SK-N-SH (cell line): ENCODE data around the gene MMAB. TPM values are rescaled to one million over a fixed set of nuclear protein-coding genes. Genes with fewer than 3 reads are reported as not detected.

Experiments
- CTCF ChIA-PET: fragments of 300-600, 350-600 bp; formaldehyde crosslinking; extraction: SDS; loops from one replicate; lab custom pipeline; 2021; lab: Yijun Ruan, JAX
- POLR2A ChIA-PET: fragments of 350-600 bp; sonication (Branson Sonifier 250); formaldehyde crosslinking; extraction: SDS; loops from one replicate; lab custom pipeline; 2020; ENCODE audit warnings: antibody characterized with exemption, inconsistent platforms; lab: Yijun Ruan, JAX
- DNase-seq: peaks from one replicate; pipeline ENCODE4 v3.0.0; 2012
- H2AFZ ChIP-seq: fragments of 200-600 bp; sonication (generic); 2 replicates; pipeline ENCODE4 v1.8.1; 2016; ENCODE audit warnings: antibody characterized with exemption, mild to moderate bottlenecking, low read depth
- H3F3A ChIP-seq: fragments of 200-600 bp; sonication (generic); replicated peaks from 2 replicates; pipeline ENCODE3; 2016; ENCODE audit warnings: antibody characterized with exemption, mild to moderate bottlenecking; ENCODE audit not compliant: insufficient read depth
- H3K27ac ChIP-seq, 2 experiments: fragments of 200-500 bp in 1 of 2; fragments of 200-600 bp in 1 of 2; sonication (Bioruptor generic) in 1 of 2; sonication (generic), shearing (Covaris generic) in 1 of 2; 2 replicates each; pipeline versions ENCODE4 v1.5.1 to v1.6.1; 2014 to 2016; ENCODE audit warnings: low read depth in 2 of 2, inconsistent platforms in 1 of 2, low read length in 1 of 2, mild to moderate bottlenecking in 1 of 2, mixed read lengths in 1 of 2
- H3K27me3 ChIP-seq: fragments of 200-600 bp; sonication (generic), shearing (Covaris generic); 2 replicates; pipeline ENCODE4 v1.6.1; 2016; ENCODE audit warnings: mixed run types; ENCODE audit not compliant: insufficient read depth
- H3K36me3 ChIP-seq, 2 experiments: fragments of 200-500 bp in 1 of 2; fragments of 200-600 bp in 1 of 2; sonication (Bioruptor generic) in 1 of 2; sonication (generic) in 1 of 2; replicated peaks in 1 of 2; 2 replicates each; pipeline versions ENCODE3 to v1.5.1; 2014 to 2016; ENCODE audit warnings: low read length in 1 of 2, mild to moderate bottlenecking in 1 of 2; ENCODE audit not compliant: insufficient read depth in 2 of 2, control insufficient read depth in 1 of 2
- H3K4me1 ChIP-seq, 2 experiments: fragments of 200-500 bp in 1 of 2; fragments of 200-600 bp in 1 of 2; sonication (Bioruptor generic) in 1 of 2; sonication (generic), shearing (Covaris generic) in 1 of 2; 2 replicates each; pipeline versions ENCODE4 v1.5.1 to v1.6.1; 2014 to 2016; ENCODE audit warnings: low read depth in 1 of 2, low read length in 1 of 2, mixed run types in 1 of 2; ENCODE audit not compliant: insufficient read depth in 2 of 2, control insufficient read depth in 1 of 2
- H3K4me2 ChIP-seq: fragments of 200-600 bp; sonication (generic), shearing (Covaris generic); 2 replicates; pipeline ENCODE4 v1.6.1; 2017; ENCODE audit warnings: mixed run types
- H3K4me3 ChIP-seq, 2 experiments: fragments of 200-500 bp in 1 of 2; fragments of 200-600 bp in 1 of 2; sonication (Bioruptor generic) in 1 of 2; sonication (generic), shearing (Covaris generic) in 1 of 2; 2 replicates each; pipeline versions ENCODE4 v1.5.1 to v1.8.1; 2014 to 2016; ENCODE audit warnings: low read depth in 2 of 2, inconsistent platforms in 1 of 2, low read length in 1 of 2, mild to moderate bottlenecking in 1 of 2, mixed read lengths in 1 of 2, moderate library complexity in 1 of 2
- H3K79me2 ChIP-seq: fragments of 200-600 bp; sonication (generic); 2 replicates; pipeline ENCODE4 v1.8.1; 2017; ENCODE audit warnings: mild to moderate bottlenecking; ENCODE audit not compliant: insufficient read depth
- H3K9ac ChIP-seq: fragments of 200-600 bp; sonication (generic); 2 replicates; pipeline ENCODE4 v1.6.1; 2017; ENCODE audit warnings: mixed run types
- H3K9me2 ChIP-seq: fragments of 200-600 bp; sonication (generic); 2 replicates; pipeline ENCODE4 v1.6.1; 2017; ENCODE audit warnings: mixed run types
- H3K9me3 ChIP-seq: fragments of 200-600 bp; sonication (generic); 2 replicates; pipeline ENCODE4 v1.6.1; 2017; ENCODE audit warnings: mixed run types, mild to moderate bottlenecking, moderate library complexity
- H4K20me1 ChIP-seq: fragments of 200-600 bp; sonication (generic); 2 replicates; pipeline ENCODE4 v1.6.1; 2017; ENCODE audit warnings: mild to moderate bottlenecking, mixed run types; ENCODE audit not compliant: insufficient read depth
- EP300 ChIP-seq, 2 experiments: IDR thresholded peaks; 2 replicates each; pipeline versions ENCODE4 v1.4.0 to v1.6.1; 2012; ENCODE audit warnings: borderline replicate concordance in 1 of 2, low read depth in 1 of 2, low read length in 1 of 2
- FOXJ3 ChIP-seq: sonication (generic); formaldehyde crosslinking; IDR thresholded peaks from 2 replicates; pipeline ENCODE4 v1.5.1; 2020; ENCODE audit warnings: mild to moderate bottlenecking, missing genetic modification reagents
- FOXM1 ChIP-seq: IDR thresholded peaks from 2 replicates; pipeline ENCODE4 v1.4.0; 2012; ENCODE audit warnings: low read depth, mild to moderate bottlenecking
- IRF3 ChIP-seq: fragments of 150-350 bp; IDR thresholded peaks from 2 replicates; pipeline ENCODE4 v1.6.1; 2016; ENCODE audit warnings: mild to moderate bottlenecking, low read depth, low read length
- MEF2A ChIP-seq: IDR thresholded peaks from 2 replicates; pipeline ENCODE4 v1.4.0; 2012; ENCODE audit warnings: low read depth, borderline replicate concordance
- NFIC ChIP-seq: IDR thresholded peaks from 2 replicates; pipeline ENCODE4 v1.4.0; 2012; ENCODE audit warnings: borderline replicate concordance
- RAD21 ChIP-seq: IDR thresholded peaks from 2 replicates; pipeline ENCODE4 v1.6.1; 2012; ENCODE audit warnings: mild to moderate bottlenecking, low read length
- RXRA ChIP-seq: IDR thresholded peaks from 2 replicates; pipeline ENCODE4 v1.4.0; 2012; ENCODE audit warnings: low read depth, mild to moderate bottlenecking, borderline replicate concordance
- SIN3A ChIP-seq: IDR thresholded peaks from 2 replicates; pipeline ENCODE4 v1.6.1; 2012; ENCODE audit warnings: low read depth, mild to moderate bottlenecking, low read length, moderate library complexity, borderline replicate concordance
- SMC3 ChIP-seq: IDR thresholded peaks from 2 replicates; pipeline ENCODE4 v1.6.1; 2012; ENCODE audit warnings: low read depth, low read length, improper control_type of control experiment
- TAF1 ChIP-seq: IDR thresholded peaks from 2 replicates; pipeline ENCODE4 v1.6.1; 2012; ENCODE audit warnings: low read depth, mild to moderate bottlenecking, low read length, moderate library complexity, borderline replicate concordance
- TCF12 ChIP-seq: IDR thresholded peaks from 2 replicates; pipeline ENCODE4 v1.4.0; 2012
- TEAD4 ChIP-seq: IDR thresholded peaks from 2 replicates; pipeline ENCODE4 v1.4.0; 2012; ENCODE audit warnings: mild to moderate bottlenecking, borderline replicate concordance; ENCODE audit not compliant: insufficient read depth
- WGBS: methylation state at CpG from one replicate; pipeline ENCODE4 v1.1.6; 2017; ENCODE audit warnings: low lambda C conversion rate; 5-methylcytosine and 5-hydroxymethylcytosine counted together
- polyA plus RNA-seq, 3 experiments: library from polyadenylated mRNA; depleted of rRNA; stranded (reverse); fragments of >200 nt; gene quantifications; 2 replicates each; pipeline ENCODE4 v1.2.3, GENCODE V29; 2012
- TF ChIP-seq, protein P1 (sequence below): IDR thresholded peaks from 2 replicates; pipeline ENCODE4 v1.4.0; 2012; ENCODE audit warnings: low read depth
- TF ChIP-seq, protein P2 (sequence below): IDR thresholded peaks from 2 replicates; pipeline ENCODE4; 2012
- TF ChIP-seq, protein P3 (sequence below): fragments of 200-600 bp; sonication (generic); IDR thresholded peaks from 2 replicates; pipeline ENCODE4 v1.6.1; 2017; ENCODE audit warnings: antibody characterized with exemption, mild to moderate bottlenecking, moderate library complexity

The MMAB gene
- polyA plus RNA-seq, 1 of the 3 experiments (the other 2 are of a cell fraction) = 15.9 TPM

GRCh38 chr12:109594556-109595317, 21.4 kb upstream of the MMAB start:
- Histone ChIP-seq H3F3A (peaks cover 3% of the 10 kb centered on the region), H3K36me3 (no peaks in the 10 kb centered on the region), H3K9ac (no peak overlapping the region), H2AFZ (no peak overlapping the region), H3K9me3 (no peaks in the 10 kb centered on the region), H4K20me1 (no peaks in the 10 kb centered on the region), H3K27me3 (no peaks in the 10 kb centered on the region), H3K4me1 (peaks cover 0 to 56% of the 10 kb centered on the region in 2 experiments; a peak in 2 of 4 replicates), H3K4me2 (no peak overlapping the region), H3K27ac (no peak overlapping the region), H3K4me3 (no peak overlapping the region), H3K79me2 (no peaks in the 10 kb centered on the region), H3K9me2 (no peaks in the 10 kb centered on the region)
- ChIA-PET POLR2A (interaction anchor here (0.6 to 1.5 kb wide), 3 partner anchors 35 to 125 kb away, joined by 3 to 5 read pairs (median 4); no protein-coding TSS in a partner anchor), CTCF (interaction anchor here (0.9 to 14.2 kb wide), 8 partner anchors 8 to 166 kb away, joined by 3 to 175 read pairs (median 3); partner anchors contain the start of gene FAM222A)
- 80% methylated on average over 8 of the region's 15 CpGs for WGBS
- TF ChIP-seq RXRA (no peak), FOXM1 (no peak), TEAD4 (no peak), SMC3 (no peak), NFIC (no peak)
- TF ChIP-seq, protein P1, sequence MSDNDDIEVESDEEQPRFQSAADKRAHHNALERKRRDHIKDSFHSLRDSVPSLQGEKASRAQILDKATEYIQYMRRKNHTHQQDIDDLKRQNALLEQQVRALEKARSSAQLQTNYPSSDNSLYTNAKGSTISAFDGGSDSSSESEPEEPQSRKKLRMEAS = no peak
- TF ChIP-seq, protein P2, sequence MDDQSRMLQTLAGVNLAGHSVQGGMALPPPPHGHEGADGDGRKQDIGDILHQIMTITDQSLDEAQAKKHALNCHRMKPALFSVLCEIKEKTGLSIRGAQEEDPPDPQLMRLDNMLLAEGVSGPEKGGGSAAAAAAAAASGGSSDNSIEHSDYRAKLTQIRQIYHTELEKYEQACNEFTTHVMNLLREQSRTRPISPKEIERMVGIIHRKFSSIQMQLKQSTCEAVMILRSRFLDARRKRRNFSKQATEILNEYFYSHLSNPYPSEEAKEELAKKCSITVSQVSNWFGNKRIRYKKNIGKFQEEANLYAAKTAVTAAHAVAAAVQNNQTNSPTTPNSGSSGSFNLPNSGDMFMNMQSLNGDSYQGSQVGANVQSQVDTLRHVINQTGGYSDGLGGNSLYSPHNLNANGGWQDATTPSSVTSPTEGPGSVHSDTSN = no peak
- no peak for DNase-seq

DNA sequence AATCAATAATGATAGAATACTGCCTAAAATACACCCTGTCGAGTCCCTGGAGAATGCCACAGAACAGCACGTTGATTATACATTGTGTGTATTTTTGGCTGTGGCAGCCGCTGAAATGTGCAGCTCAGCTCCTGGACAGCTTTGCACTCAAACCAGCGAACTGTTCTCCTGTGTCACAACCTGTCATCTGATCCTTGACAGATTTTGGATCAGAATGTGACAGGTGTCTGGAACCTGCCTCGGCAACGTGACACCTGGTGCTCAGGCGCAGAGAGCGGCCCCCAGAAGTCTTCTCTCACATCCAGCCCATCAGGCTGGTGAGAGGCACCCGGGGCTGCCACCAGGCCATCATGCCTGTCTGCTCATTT, 19.6 kb upstream of the MMAB start:
- H3K4me3 ChIP-seq = no peak overlapping the region
- H3K9me2 ChIP-seq = no peaks in the 10 kb centered on the region
- no peak overlapping the region for H3K27ac ChIP-seq
- no peak overlapping the region for H3K4me2 ChIP-seq
- 99% methylated on average over 7 of the region's 9 CpGs for WGBS
- peaks cover 3% of the 10 kb centered on the region for H3F3A ChIP-seq
- DNase-seq = no peak
- no peak overlapping the region for H3K9ac ChIP-seq
- H3K27me3 ChIP-seq = no peaks in the 10 kb centered on the region
- H4K20me1 ChIP-seq = no peaks in the 10 kb centered on the region
- H2AFZ ChIP-seq = no peak overlapping the region
- H3K36me3 ChIP-seq = peaks cover 0 to 3% of the 10 kb centered on the region in 2 experiments
- ChIA-PET CTCF (interaction anchor here (0.7 to 14.2 kb wide), 7 partner anchors 19 to 253 kb away, joined by 3 to 175 read pairs (median 5); partner anchors contain the start of gene FAM222A), POLR2A (interaction anchor here (1.2 kb wide), 1 partner anchor 63 kb away, joined by 3 read pairs; no protein-coding TSS in a partner anchor)
- no peaks in the 10 kb centered on the region for H3K9me3 ChIP-seq
- H3K4me1 ChIP-seq = peaks cover 0 to 45% of the 10 kb centered on the region in 2 experiments; a peak in 2 of 4 replicates
- H3K79me2 ChIP-seq = no peaks in the 10 kb centered on the region
- no peak for TF ChIP-seq EP300 (IDR thresholded peaks at IDR 0.05; ENCODE audit: borderline replicate concordance in 1 of 2, low read depth in 1 of 2, low read length in 1 of 2)
- TF ChIP-seq IRF3 = no peak
- no peak for TF ChIP-seq MEF2A
- no peak for TF ChIP-seq SIN3A
- no peak for TF ChIP-seq TAF1
- TF ChIP-seq, protein P3, sequence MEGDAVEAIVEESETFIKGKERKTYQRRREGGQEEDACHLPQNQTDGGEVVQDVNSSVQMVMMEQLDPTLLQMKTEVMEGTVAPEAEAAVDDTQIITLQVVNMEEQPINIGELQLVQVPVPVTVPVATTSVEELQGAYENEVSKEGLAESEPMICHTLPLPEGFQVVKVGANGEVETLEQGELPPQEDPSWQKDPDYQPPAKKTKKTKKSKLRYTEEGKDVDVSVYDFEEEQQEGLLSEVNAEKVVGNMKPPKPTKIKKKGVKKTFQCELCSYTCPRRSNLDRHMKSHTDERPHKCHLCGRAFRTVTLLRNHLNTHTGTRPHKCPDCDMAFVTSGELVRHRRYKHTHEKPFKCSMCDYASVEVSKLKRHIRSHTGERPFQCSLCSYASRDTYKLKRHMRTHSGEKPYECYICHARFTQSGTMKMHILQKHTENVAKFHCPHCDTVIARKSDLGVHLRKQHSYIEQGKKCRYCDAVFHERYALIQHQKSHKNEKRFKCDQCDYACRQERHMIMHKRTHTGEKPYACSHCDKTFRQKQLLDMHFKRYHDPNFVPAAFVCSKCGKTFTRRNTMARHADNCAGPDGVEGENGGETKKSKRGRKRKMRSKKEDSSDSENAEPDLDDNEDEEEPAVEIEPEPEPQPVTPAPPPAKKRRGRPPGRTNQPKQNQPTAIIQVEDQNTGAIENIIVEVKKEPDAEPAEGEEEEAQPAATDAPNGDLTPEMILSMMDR = no peak
- TF ChIP-seq, protein P2 = no peak
- no peak for TF ChIP-seq NFIC
- no peak for TF ChIP-seq TEAD4
- TF ChIP-seq RAD21 = no peak
- TF ChIP-seq, protein P1 = no peak
- no peak for TF ChIP-seq FOXJ3 (CRISPR knock-in tag)
- TF ChIP-seq FOXM1 = no peak
- TF ChIP-seq TCF12 = no peak
